DOHH2 (cell line): ENCODE data around the gene LBX2.

Source experiments
- H3F3A ChIP-seq: fragments of 200-600 bp; sonication (generic), shearing (Covaris generic); 2 replicates; pipeline ENCODE4 v1.6.0; 2016; ENCODE audit warnings: antibody characterized with exemption, mild to moderate bottlenecking; ENCODE audit not compliant: control insufficient read depth, insufficient read depth
- H3K27ac ChIP-seq: fragments of 200-600 bp; sonication (generic); 2 replicates; pipeline ENCODE4 v1.5.1; 2014; ENCODE audit warnings: low read depth, mild to moderate bottlenecking, low read length, moderate library complexity
- H3K27me3 ChIP-seq: fragments of 200-600 bp; sonication (generic); 2 replicates; pipeline ENCODE4 v1.6.1; 2014; ENCODE audit warnings: mild to moderate bottlenecking, low read length, mixed read lengths; ENCODE audit not compliant: control insufficient read depth
- H3K36me3 ChIP-seq: fragments of 200-600 bp; sonication (generic); 2 replicates; pipeline ENCODE4 v1.6.1; 2014; ENCODE audit warnings: mild to moderate bottlenecking, low read length, moderate library complexity, mixed read lengths; ENCODE audit not compliant: control insufficient read depth
- H3K4me1 ChIP-seq: fragments of 200-600 bp; sonication (generic); 2 replicates; pipeline ENCODE4 v1.6.1; 2014; ENCODE audit warnings: mild to moderate bottlenecking, low read length, mixed read lengths; ENCODE audit not compliant: control insufficient read depth
- H3K4me2 ChIP-seq: fragments of 200-600 bp; sonication (generic); 2 replicates; pipeline ENCODE4 v1.6.0; 2014; ENCODE audit warnings: mild to moderate bottlenecking, low read length, moderate library complexity
- H3K4me3 ChIP-seq: fragments of 200-600 bp; sonication (generic); 2 replicates; pipeline ENCODE4 v1.5.1; 2014; ENCODE audit warnings: mild to moderate bottlenecking, low read length, mixed read lengths
- H3K79me2 ChIP-seq: fragments of 200-600 bp; sonication (generic); 2 replicates; pipeline ENCODE4 v1.6.1; 2014; ENCODE audit warnings: mild to moderate bottlenecking, low read length, mixed read lengths; ENCODE audit not compliant: control insufficient read depth
- H3K9me2 ChIP-seq: fragments of 200-600 bp; sonication (generic); replicated peaks from 2 replicates; pipeline ENCODE4 v1.6.1; 2014; ENCODE audit warnings: mild to moderate bottlenecking, low read length, mixed read lengths; ENCODE audit not compliant: control insufficient read depth
- H3K9me3 ChIP-seq: fragments of 200-600 bp; sonication (generic); 2 replicates; pipeline ENCODE4 v1.6.1; 2014; ENCODE audit warnings: antibody characterized with exemption, low read length, mixed read lengths; ENCODE audit not compliant: control insufficient read depth, insufficient read depth
- H4K20me1 ChIP-seq: fragments of 200-600 bp; sonication (generic); 2 replicates; pipeline ENCODE4 v1.6.0; 2014; ENCODE audit warnings: low read depth, mild to moderate bottlenecking, antibody characterized with exemption, low read length, moderate library complexity; ENCODE audit not compliant: control insufficient read depth, insufficient read depth
- CTCF ChIP-seq: fragments of 200-600 bp; sonication (generic); IDR thresholded peaks from one replicate; pipeline ENCODE4 v1.5.1; 2014; ENCODE audit warnings: antibody characterized with exemption, mild to moderate bottlenecking, low read depth, low read length; ENCODE audit not compliant: poor library complexity, severe bottlenecking
- EZH2phosphoT487 ChIP-seq: fragments of 200-600 bp; sonication (generic); IDR thresholded peaks from 2 replicates; pipeline ENCODE4 v1.6.1; 2017; ENCODE audit warnings: borderline replicate concordance, mild to moderate bottlenecking, antibody characterized with exemption, low read length, moderate library complexity, mixed read lengths

LBX2 gene

GRCh38 chr2:74491648-74492544 is 7.5 kb downstream of the LBX2 start:
- no peaks in the 10 kb centered on the region for H3K79me2 ChIP-seq
- no peaks in the 10 kb centered on the region for H3K27me3 ChIP-seq
- TF ChIP-seq CTCF (no peak), EZH2phosphoT487 (no peak)
- no peaks in the 10 kb centered on the region for H3K4me1 ChIP-seq
- peaks cover 29% of the 10 kb centered on the region for H3K36me3 ChIP-seq
- H3K4me2 ChIP-seq: no peak overlapping the region
- H3F3A ChIP-seq: no peaks in the 10 kb centered on the region
- no peaks in the 10 kb centered on the region for H4K20me1 ChIP-seq
- H3K9me3 ChIP-seq: no peaks in the 10 kb centered on the region
- H3K9me2 ChIP-seq: no peaks in the 10 kb centered on the region
- H3K4me3 ChIP-seq: no peak overlapping the region
- no peak overlapping the region for H3K27ac ChIP-seq

- Histone ChIP-seq H3K36me3 (peaks cover 36% of the 10 kb centered on the region), H3K9me2 (no peaks in the 10 kb centered on the region), H3K79me2 (no peaks in the 10 kb centered on the region), H4K20me1 (no peaks in the 10 kb centered on the region), H3K4me1 (no peaks in the 10 kb centered on the region), H3F3A (no peaks in the 10 kb centered on the region), H3K27me3 (no peaks in the 10 kb centered on the region), H3K4me3 (no peak overlapping the region), H3K9me3 (no peaks in the 10 kb centered on the region), H3K4me2 (no peak overlapping the region), H3K27ac (no peak overlapping the region)
- no peak for TF ChIP-seq CTCF
- no peak for TF ChIP-seq EZH2phosphoT487
These were observed 9.5 kb downstream of the LBX2 start for GRCh38 chr2:74489906-74490305.

DNA sequence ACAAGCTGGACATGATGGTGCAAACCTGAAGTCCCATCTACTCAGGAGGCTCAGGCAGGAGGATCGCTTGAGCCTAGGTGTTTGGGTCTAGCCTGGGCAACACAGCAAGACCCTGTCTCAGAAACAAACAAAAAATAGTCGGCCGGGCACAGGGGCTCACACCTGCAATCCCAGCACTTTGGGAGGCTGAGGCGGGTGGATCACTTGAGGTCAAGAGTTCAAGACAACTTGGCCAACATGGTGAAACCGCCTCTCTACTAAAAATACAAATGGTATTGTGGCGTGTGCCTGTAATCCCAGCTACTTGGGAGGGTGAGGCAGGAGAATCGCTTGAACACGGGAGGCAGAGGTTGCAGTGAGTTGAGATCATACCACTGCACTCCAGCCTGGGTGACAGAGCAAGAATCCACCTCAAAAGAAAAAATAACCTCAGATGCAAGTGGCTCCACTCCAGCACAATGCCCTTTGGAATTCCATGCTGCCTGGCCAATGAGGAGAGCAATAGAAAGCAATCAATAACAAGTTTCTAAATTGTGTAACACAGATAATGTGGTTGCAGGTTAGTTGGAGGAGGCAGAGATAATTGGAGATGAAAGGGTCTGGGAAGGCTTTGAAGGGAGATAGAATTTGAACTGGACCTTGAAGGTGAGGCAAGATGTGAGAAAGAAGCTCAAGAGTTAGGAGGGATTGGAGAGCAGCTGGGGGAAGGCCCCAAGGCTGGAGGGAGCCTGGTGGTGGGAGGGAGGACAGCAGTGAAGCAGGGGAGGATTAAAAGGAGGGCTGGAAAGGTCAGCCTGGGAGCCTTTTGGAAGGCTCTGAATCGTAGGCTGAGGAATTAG is 10.5 kb downstream of the LBX2 start:
- H3K36me3 ChIP-seq: peaks cover 36% of the 10 kb centered on the region
- no peaks in the 10 kb centered on the region for H3K27me3 ChIP-seq
- H3K4me3 ChIP-seq: no peak overlapping the region
- H3K27ac ChIP-seq: no peak overlapping the region
- no peaks in the 10 kb centered on the region for H3K9me3 ChIP-seq
- H3K4me1 ChIP-seq: peaks cover 2% of the 10 kb centered on the region; the same call in 1 of the 2 replicates
- H3K9me2 ChIP-seq: no peaks in the 10 kb centered on the region
- no peak overlapping the region for H3K4me2 ChIP-seq
- H3K79me2 ChIP-seq: peaks cover 2% of the 10 kb centered on the region
- no peaks in the 10 kb centered on the region for H3F3A ChIP-seq
- TF ChIP-seq EZH2phosphoT487 (no peak), CTCF (no peak)
- H4K20me1 ChIP-seq: no peaks in the 10 kb centered on the region
